DMS114 treated with DMSO at 0.1 percent for 48 hours (cell line): ENCODE data around the gene KDM4B.
"Not testable (repeated sequence)": the region's sequence is repeated elsewhere in the genome, so short reads cannot be mapped to it uniquely, and the experiment has no call there.

Experiments used
- DNase-seq: peaks from one replicate; lab custom pipeline; 2025; ENCODE audit not compliant: unreplicated experiment; lab: John Stamatoyannopoulos, UW

KDM4B gene

GRCh38 chr19:5160158-5160795 is 191.4 kb downstream of the KDM4B start:
- DNase-seq = not testable (repeated sequence)

GRCh38 chr19:5164845-5165696 is 196.2 kb downstream of the KDM4B start:
- not testable (repeated sequence) for DNase-seq

- DNase-seq = no peak
These were observed 196.7 kb downstream of the KDM4B start for GRCh38 chr19:5165697-5166019.

- DNase-seq = no peak
These were observed 197.3 kb downstream of the KDM4B start for GRCh38 chr19:5166262-5166661.

DNA sequence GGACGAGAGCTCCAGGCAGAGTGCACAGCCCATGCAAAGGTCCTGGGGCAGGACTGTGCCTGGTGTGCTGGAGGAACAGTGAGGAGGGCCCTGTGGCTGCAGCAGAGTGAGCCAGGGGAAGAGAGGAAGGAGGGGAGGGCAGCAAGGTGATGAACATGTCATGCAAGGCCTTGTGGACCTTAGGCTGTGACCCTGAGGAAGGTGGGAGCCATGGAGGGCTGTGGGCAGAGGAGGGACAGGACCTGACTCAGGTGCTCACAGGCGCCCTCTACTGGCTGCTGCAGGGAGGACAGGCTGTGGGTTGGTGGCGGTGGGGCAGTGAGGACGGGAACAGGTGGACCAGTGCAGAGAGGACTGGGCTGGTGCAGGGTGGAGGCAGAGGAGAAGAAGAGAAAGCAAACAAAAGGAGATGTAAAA is 201.4 kb downstream of the KDM4B start:
- no peak for DNase-seq

- no peak for DNase-seq
These were observed 202.8 kb downstream of the KDM4B start for GRCh38 chr19:5171711-5172110.

DNA sequence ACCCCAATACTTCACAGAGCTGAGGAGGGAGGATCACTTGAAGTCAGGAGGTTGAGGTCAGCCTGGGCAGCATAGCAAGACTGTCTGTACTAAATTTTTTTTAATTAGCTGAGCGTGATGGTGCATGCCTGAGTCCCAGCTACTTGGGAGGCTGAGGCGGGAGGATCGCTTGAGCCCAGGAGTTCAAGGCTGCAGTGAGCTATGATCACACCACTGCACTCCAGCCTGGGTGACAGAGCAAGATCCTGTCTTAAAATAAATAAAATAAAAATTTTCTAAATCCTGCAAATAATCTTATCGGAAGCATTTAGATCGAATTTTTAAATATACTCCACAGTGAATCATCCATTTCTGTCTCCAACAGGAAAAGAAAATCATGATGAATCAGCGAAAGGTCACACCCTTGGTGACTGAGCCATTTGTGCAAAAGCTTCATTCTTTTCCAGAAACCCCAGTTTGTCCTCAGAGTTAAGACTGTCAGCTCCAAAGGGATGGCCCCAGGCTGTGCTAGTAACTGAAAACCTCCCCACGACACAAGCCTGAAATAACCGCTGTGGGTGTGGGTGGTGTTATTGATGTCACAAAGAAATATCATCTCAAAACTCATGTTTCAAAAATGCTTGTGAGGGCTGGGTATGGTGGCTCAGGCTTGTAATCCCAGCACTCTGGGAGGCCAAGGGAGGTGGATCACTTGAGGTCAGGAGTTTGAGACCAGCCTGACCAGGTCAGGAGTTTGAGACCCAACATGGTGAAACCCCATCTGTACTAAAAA is 204.1 kb downstream of the KDM4B start:
- no peak for DNase-seq

DNA sequence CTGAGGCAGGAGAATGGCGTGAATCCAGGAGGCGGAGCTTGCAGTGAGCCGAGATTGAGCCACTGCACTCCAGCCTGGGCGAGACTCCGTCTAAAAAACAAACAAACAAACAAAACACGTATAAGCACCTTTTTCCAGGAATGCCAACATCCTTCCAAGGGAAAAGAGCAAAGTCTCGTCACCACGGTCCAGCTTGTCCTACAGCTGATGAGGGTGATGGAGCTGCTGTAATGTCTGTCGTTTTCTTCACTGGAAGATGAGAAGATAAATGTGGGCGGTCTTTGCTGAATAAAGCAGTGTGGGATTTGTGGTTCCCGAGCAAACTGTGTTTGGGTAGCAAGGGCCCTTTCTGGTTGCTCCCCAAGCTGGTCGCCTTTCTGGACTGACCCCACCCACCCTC is 205.1 kb downstream of the KDM4B start:
- no peak for DNase-seq

- DNase-seq = no peak
These were observed 209.0 kb downstream of the KDM4B start for GRCh38 chr19:5177745-5178450.

DNA sequence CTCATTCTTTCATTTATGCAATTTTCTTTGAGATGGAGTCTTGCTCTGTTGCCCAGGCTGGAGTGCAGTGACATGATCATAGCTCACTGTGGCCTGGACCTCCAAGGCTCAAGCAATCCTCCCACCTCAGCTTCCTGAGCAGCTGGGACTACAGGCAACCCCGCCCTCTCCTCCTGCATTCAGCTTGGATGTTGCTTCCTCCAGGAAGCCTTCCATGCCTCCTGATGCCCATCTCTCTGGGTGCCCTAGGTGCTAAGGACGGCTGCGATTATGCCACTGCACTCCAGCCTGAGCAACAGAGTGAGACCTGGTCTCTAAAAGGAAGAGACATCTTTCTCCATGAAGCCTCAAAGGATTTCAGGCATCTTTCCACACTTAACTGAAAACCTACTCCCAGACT is 209.9 kb downstream of the KDM4B start:
- no peak for DNase-seq

DNA sequence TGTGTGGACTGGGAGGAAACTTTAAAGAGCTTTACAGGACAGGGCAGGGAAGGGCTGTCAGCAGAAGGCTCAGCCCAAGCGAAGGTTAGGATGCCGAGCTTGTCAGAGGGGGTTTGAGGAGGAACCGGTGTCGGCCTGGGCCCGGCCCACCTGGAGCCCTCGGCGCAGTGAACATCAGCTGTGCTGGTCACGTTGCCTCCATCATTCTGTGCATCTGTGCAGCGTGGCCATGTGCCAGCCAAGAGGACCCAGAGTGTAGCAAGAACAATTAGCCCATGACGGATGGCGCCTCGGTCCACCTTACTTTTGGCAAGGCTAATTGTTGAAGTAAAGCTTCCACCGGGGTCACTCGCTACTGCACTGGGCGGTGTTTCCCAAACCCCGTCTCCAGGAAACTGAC is 210.3 kb downstream of the KDM4B start:
- DNase-seq = no peak

DNA sequence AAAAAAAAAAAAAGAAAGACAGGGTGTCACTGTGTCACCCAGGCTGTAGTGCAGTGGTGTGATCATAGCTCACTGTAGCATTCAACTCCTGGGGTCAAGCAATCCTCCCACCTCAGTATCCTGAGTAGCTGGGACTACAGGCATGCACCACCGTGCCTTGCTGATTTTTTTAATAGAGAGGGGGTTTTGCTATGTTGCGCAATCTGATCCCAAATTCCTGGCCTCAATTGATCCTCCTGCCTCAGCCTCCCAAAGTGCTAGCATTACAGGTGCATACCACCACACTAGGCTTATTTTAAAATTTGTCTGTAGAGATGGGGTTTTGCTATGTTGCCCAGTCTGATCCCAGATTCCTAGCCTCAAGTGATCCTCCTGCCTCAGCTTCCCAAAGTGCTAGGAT is 212.4 kb downstream of the KDM4B start:
- DNase-seq = no peak

DNA sequence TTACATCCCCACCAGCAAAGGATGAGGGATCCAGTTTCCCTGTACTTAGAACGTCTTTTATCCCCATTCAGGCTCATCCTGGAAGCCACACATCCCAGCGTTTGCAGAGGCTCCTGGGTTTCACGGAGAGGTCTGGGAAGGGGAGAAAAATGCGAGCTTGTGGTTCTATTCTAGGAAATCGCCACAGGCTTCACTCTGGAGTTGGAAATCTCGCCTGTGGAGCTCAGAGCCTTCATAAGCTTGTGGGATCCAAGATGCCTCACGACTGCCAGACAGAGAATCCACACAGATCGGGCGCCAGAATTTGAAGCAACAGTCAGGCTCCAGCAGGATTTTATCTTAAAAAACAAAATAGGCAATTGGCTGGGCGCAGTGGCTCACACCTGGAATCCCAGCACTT is 213.8 kb downstream of the KDM4B start:
- DNase-seq = no peak

DNA sequence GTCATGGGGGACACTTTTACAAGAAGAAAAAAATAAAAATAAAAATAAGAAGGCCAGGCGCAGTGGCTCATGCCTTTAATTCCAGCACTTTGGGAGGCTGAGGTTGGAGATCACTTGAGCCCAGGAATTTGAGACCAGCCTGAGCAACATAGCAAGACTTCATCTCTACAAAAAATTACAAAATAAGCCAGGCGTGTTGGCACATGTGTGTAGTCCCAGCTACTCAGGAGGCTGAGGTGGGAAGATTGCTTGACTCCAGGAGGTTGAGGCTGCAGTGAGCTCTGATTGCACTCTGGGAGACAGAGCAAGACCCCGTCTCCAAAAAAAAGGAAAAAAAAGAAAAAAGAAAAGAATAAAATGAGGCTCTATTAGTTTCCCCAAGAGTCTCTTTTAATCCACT is 214.7 kb downstream of the KDM4B start:
- no peak for DNase-seq

GRCh38 chr19:5184930-5185329 is 216.0 kb downstream of the KDM4B start:
- no peak for DNase-seq

GRCh38 chr19:5186293-5187050 is 217.6 kb downstream of the KDM4B start:
- no peak for DNase-seq

DNA sequence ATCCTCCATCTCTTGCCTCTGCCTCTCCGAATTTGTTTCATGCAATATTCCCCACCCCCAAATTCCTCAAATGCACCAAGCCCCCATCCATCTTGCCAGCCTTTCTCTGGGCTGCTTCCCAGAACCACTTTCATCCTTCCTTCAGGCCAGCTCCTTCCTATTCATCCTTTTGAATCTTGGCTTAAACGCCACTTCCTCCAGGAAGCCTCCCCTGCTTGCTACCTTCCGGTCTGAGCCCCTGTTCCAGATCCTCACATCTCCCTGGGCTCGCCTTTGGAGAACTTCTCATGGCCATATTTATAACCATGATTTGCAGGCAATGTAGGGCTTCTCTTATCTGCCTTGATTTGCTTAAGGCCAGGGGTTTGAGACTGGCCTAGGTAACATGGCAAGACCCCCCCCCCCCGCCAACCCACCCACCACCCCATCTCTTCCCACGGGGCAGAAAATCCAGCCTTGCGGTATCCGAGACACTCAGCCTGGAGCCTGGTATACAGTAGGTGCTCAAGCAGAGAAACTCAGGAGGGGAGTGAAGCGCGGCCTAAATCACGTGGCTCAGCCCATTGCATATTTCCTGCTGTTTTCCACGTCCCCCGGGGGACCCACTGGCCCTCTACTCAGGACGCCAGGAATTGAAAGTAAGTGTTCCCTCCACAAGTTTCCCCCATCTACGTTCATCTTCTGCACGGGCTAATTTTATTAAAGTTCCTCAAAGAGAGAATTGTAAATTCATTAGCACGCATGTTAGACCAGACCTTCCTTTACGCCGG is 219.8 kb downstream of the KDM4B start:
- no peak for DNase-seq

- DNase-seq = no peak
These were observed 220.3 kb downstream of the KDM4B start for GRCh38 chr19:5189318-5189607.

DNA sequence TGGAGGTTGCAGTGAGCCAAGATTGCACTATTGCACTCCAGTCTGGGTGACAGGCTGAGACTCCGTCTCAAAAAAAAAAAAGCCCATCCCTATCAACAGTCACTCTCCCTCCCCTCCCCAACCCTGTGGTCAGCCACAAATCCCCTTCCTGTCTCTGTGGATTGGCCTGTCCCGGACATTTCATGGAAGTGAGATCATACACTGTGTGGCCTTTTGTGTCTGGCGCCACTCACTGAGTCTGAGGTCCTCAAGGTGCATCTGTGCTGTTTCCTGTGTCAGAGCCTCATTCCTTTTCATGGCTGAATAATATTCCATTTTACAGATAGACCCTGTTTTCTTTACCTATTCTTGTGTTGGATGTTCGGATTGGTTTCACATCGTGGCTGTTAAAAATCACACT is 222.2 kb downstream of the KDM4B start:
- DNase-seq = no peak

GRCh38 chr19:5192568-5192967 is 223.7 kb downstream of the KDM4B start:
- no peak for DNase-seq
